ENCODE results near the gene TNNT1.
"Not testable (repeated sequence)": the region's sequence is repeated elsewhere in the genome, so short reads cannot be mapped to it uniquely, and the experiment has no call there.

The TNNT1 gene

GRCh38 chr19:55169136-55169535 lies 20.1 kb upstream of the TNNT1 start:
- DNase-seq (ENCODE audit: low spot score): no peak

- DNase-seq (ENCODE audit: low spot score): peak; percentile 100
These were observed 17.7 kb upstream of the TNNT1 start, which contains the start of gene DNAAF3 for GRCh38 chr19:55166530-55167268. DNAAF3 (minus strand) TSS chr19:55166613; CDS start chr19:55166413, 200 bp downstream.

GRCh38 chr19:55165952-55166529 lies 17.0 kb upstream of the TNNT1 start:
- DNase-seq (ENCODE audit: low spot score): peak; percentile 79

GRCh38 chr19:55161571-55162322 lies 12.7 kb upstream of the TNNT1 start:
- no peak for DNase-seq (ENCODE audit: low spot score)

GRCh38 chr19:55160986-55161365 lies 12.0 kb upstream of the TNNT1 start:
- DNase-seq (ENCODE audit: low spot score): no peak

- DNase-seq (ENCODE audit: low spot score): peak; percentile 96
These were observed 11.4 kb upstream of the TNNT1 start for GRCh38 chr19:55160128-55160985.

GRCh38 chr19:55158848-55159749 lies 10.1 kb upstream of the TNNT1 start:
- peak; percentile 58 for DNase-seq (ENCODE audit: low spot score)

GRCh38 chr19:55158423-55158822 lies 9.4 kb upstream of the TNNT1 start:
- DNase-seq (ENCODE audit: low spot score): no peak

GRCh38 chr19:55157064-55157908 lies 8.3 kb upstream of the TNNT1 start, which contains the start of gene TNNI3:
TNNI3 (minus strand) TSS chr19:55157732; CDS start chr19:55157589, 143 bp downstream.
- DNase-seq (ENCODE audit: low spot score): no peak

- peak; percentile 80 for DNase-seq (ENCODE audit: low spot score)
These were observed 7.4 kb upstream of the TNNT1 start for GRCh38 chr19:55156202-55157063.

- not testable (repeated sequence) for DNase-seq (ENCODE audit: low spot score)
These were observed 6.8 kb upstream of the TNNT1 start for GRCh38 chr19:55155784-55156183.

GRCh38 chr19:55153652-55154264 lies 4.8 kb upstream of the TNNT1 start:
- DNase-seq (ENCODE audit: low spot score): no peak

- DNase-seq (ENCODE audit: low spot score): no peak
These were observed 3.0 kb upstream of the TNNT1 start for GRCh38 chr19:55152017-55152416.

- DNase-seq (ENCODE audit: low spot score): no peak
These were observed 1.3 kb downstream of the TNNT1 start for GRCh38 chr19:55147545-55148251.

GRCh38 chr19:55146705-55147273 lies 2.2 kb downstream of the TNNT1 start:
- DNase-seq (ENCODE audit: low spot score): no peak

- peak; percentile 70 for DNase-seq (ENCODE audit: low spot score)
These were observed 2.8 kb downstream of the TNNT1 start for GRCh38 chr19:55146078-55146704.

GRCh38 chr19:55145232-55145631 lies 3.8 kb downstream of the TNNT1 start:
- DNase-seq (ENCODE audit: low spot score): no peak

All from AG08396 (cell line).